Astrocyte (in vitro differentiated cells and primary cell): ENCODE measurements around the gene KREMEN1.

Experiments used
- CTCF ChIP-seq: IDR thresholded peaks from 2 replicates; pipeline ENCODE4 v1.5.1; 2011; ENCODE audit warnings: low read depth, mild to moderate bottlenecking, inconsistent platforms, low read length, moderate library complexity; ENCODE audit not compliant: insufficient read depth
- EZH2 ChIP-seq: IDR thresholded peaks from 2 replicates; pipeline ENCODE4 v1.6.1; 2012; ENCODE audit warnings: mild to moderate bottlenecking, low read length, inconsistent platforms; ENCODE audit not compliant: insufficient read depth

- TF ChIP-seq CTCF = no peak
- TF ChIP-seq EZH2 = no peak
Measured at GRCh38 chr22:29214232-29214631, 141.4 kb downstream of the KREMEN1 start.
